OCI-LY1 (cell line): ENCODE results near the gene EYS.

ENCODE experiments used
- EZH2 ChIP-seq: fragments of 200-600 bp; sonication (generic), shearing (Covaris generic); IDR thresholded peaks from 2 replicates; pipeline ENCODE4 v1.8.0; 2017; ENCODE audit warnings: borderline replicate concordance, mixed run types, mild to moderate bottlenecking, antibody characterized with exemption, low read length, moderate library complexity, mixed read lengths
- TF ChIP-seq, protein P1 (sequence below): fragments of 200-600 bp; sonication (generic), shearing (Covaris generic); IDR thresholded peaks from 2 replicates; pipeline ENCODE4 v1.5.1; 2017; ENCODE audit warnings: mild to moderate bottlenecking, antibody characterized with exemption, low read length, moderate library complexity, mixed read lengths

DNA sequence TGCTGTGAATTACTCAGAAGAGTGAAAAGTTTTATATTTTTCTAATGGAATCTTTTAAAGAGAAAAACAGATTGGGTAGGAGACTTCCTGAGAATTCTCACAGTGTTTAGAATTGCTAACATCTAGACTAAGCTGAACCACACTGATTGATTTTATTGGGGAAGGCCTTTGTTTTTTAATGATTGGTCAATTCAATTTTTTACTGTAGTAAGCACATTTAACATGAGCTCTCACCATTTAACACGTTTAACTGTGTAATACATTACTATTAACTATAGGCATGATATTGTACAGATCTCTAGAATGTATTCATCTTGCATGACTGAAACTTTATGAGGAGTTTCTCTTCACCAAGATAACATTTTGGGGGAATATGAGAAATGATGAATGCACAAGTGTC is 1084.1 kb downstream of the EYS start:
- TF ChIP-seq, protein P1, sequence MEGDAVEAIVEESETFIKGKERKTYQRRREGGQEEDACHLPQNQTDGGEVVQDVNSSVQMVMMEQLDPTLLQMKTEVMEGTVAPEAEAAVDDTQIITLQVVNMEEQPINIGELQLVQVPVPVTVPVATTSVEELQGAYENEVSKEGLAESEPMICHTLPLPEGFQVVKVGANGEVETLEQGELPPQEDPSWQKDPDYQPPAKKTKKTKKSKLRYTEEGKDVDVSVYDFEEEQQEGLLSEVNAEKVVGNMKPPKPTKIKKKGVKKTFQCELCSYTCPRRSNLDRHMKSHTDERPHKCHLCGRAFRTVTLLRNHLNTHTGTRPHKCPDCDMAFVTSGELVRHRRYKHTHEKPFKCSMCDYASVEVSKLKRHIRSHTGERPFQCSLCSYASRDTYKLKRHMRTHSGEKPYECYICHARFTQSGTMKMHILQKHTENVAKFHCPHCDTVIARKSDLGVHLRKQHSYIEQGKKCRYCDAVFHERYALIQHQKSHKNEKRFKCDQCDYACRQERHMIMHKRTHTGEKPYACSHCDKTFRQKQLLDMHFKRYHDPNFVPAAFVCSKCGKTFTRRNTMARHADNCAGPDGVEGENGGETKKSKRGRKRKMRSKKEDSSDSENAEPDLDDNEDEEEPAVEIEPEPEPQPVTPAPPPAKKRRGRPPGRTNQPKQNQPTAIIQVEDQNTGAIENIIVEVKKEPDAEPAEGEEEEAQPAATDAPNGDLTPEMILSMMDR, result no peak
- no peak for TF ChIP-seq EZH2
